Ascending aorta (tissue), 2 donors: Measurements from ENCODE around the gene ZNF593. TPM values are rescaled to one million over a fixed set of nuclear protein-coding genes. Genes with fewer than 3 reads are reported as not detected.
A peak's percentile ranks its signal among the peaks of the same experiment; 100 is the strongest.

Experiments
- DNase-seq, 2 donors: peaks; one replicate each; pipeline ENCODE4 v3.0.0-alpha.2; 2019; ENCODE audit warnings: low spot score in 2 of 2
- H3K27ac ChIP-seq, 2 donors: fragments of 200-600 bp; sonication (generic); one replicate each; pipeline ENCODE4 v1.5.1; 2016 to 2017; ENCODE audit warnings: mild to moderate bottlenecking in 1 of 2
- H3K27me3 ChIP-seq: fragments of 200-600 bp; sonication (generic); one replicate; pipeline ENCODE4 v1.5.1; 2017
- H3K36me3 ChIP-seq, 2 donors: fragments of 200-600 bp; sonication (generic); one replicate each; pipeline ENCODE4 v1.5.1; 2016
- H3K4me1 ChIP-seq, 2 donors: fragments of 200-600 bp; sonication (generic); one replicate each; pipeline ENCODE4 v1.5.1; 2016 to 2017; ENCODE audit warnings: mild to moderate bottlenecking in 1 of 2
- H3K4me3 ChIP-seq, 2 donors: fragments of 200-600 bp; sonication (generic); one replicate each; pipeline ENCODE4 v1.5.1; 2016 to 2017; ENCODE audit warnings: mild to moderate bottlenecking in 1 of 2
- H3K9me3 ChIP-seq, 2 donors: fragments of 200-600 bp; sonication (generic); one replicate each; pipeline ENCODE4 v1.5.1; 2016
- CTCF ChIP-seq, 3 experiments: fragments of 200-600 bp in 2 of 3; fragments of 450-650 bp in 1 of 3; sonication (generic) in 2 of 3; IDR thresholded peaks; one replicate each; pipeline ENCODE4 v1.5.1; 2016 to 2019; ENCODE audit warnings: antibody characterized with exemption in 3 of 3, mild to moderate bottlenecking in 1 of 3, moderate library complexity in 1 of 3
- intact Hi-C: fragments of 100-400 bp; cut with DNase I; formaldehyde crosslinking; loops from one replicate; pipeline ENCODE4 v1.15.1; 2023
- total RNA-seq: library from RNA; depleted of rRNA; stranded (reverse); fragments of >200 nt; gene quantifications from one replicate; pipeline ENCODE4 v1.1.0, GENCODE V29; 2016

ZNF593 gene
- total RNA-seq, 1 donor from 2014 or later: 90.0 TPM

- intact Hi-C loops: no loop called here
- no peaks in the 10 kb centered on the region for H3K36me3 ChIP-seq
- no peaks in the 10 kb centered on the region for H3K27me3 ChIP-seq
- peak overlapping the region in 1 of 2 donors; percentile 56 for H3K27ac ChIP-seq
- no peaks in the 10 kb centered on the region for H3K9me3 ChIP-seq
- no peak for DNase-seq
- no peaks in the 10 kb centered on the region for H3K4me1 ChIP-seq
- no peak for TF ChIP-seq CTCF (IDR thresholded peaks at IDR 0.05)
- no peak overlapping the region for H3K4me3 ChIP-seq
Observed at GRCh38 chr1:26154750-26155149, 15.0 kb upstream of the ZNF593 start.

GRCh38 chr1:26155370-26156284 lies 14.1 kb upstream of the ZNF593 start:
- no peaks in the 10 kb centered on the region for H3K36me3 ChIP-seq
- no peak overlapping the region for H3K4me3 ChIP-seq
- intact Hi-C loops: no loop called here
- no peaks in the 10 kb centered on the region for H3K4me1 ChIP-seq
- H3K27ac ChIP-seq: peak overlapping the region in 1 of 2 donors; percentile 56
- no peak for TF ChIP-seq CTCF (IDR thresholded peaks at IDR 0.05)
- DNase-seq: no peak
- no peaks in the 10 kb centered on the region for H3K27me3 ChIP-seq
- H3K9me3 ChIP-seq: no peaks in the 10 kb centered on the region

- no peak overlapping the region for H3K4me3 ChIP-seq
- no peaks in the 10 kb centered on the region for H3K9me3 ChIP-seq
- DNase-seq: no peak
- no peak for TF ChIP-seq CTCF (IDR thresholded peaks at IDR 0.05)
- H3K27ac ChIP-seq: peak overlapping the region; percentile 22 to 44
- H3K4me1 ChIP-seq: peaks cover 4 to 6% of the 10 kb centered on the region in 2 donors
- intact Hi-C loops: no loop called here
- H3K36me3 ChIP-seq: no peaks in the 10 kb centered on the region
- no peaks in the 10 kb centered on the region for H3K27me3 ChIP-seq
Observed at GRCh38 chr1:26156285-26157038, 13.2 kb upstream of the ZNF593 start.

- no peak for DNase-seq
- H3K27ac ChIP-seq: peak overlapping the region in 1 of 2 donors; percentile 24
- H3K4me3 ChIP-seq: no peak overlapping the region
- H3K36me3 ChIP-seq: no peaks in the 10 kb centered on the region
- H3K27me3 ChIP-seq: no peaks in the 10 kb centered on the region
- peaks cover 5 to 6% of the 10 kb centered on the region in 2 donors for H3K4me1 ChIP-seq
- no peak for TF ChIP-seq CTCF (IDR thresholded peaks at IDR 0.05)
- intact Hi-C loops: no loop called here
- no peaks in the 10 kb centered on the region for H3K9me3 ChIP-seq
Observed at GRCh38 chr1:26158271-26158907, 11.3 kb upstream of the ZNF593 start.

- H3K4me1 ChIP-seq: peaks cover 6 to 8% of the 10 kb centered on the region in 2 donors
- peak within 1 kb of the TSS in 1 of 2 donors; percentile 32 for H3K4me3 ChIP-seq
- no peak for TF ChIP-seq CTCF (IDR thresholded peaks at IDR 0.05)
- DNase-seq: no peak
- peak within 1 kb of the TSS in 1 of 2 donors; percentile 24 for H3K27ac ChIP-seq
- no peaks in the 10 kb centered on the region for H3K9me3 ChIP-seq
- H3K36me3 ChIP-seq: no peaks in the 10 kb centered on the region
- no peaks in the 10 kb centered on the region for H3K27me3 ChIP-seq
- intact Hi-C loops: no loop called here
Observed at GRCh38 chr1:26158908-26159742, 10.6 kb upstream of the ZNF593 start, which contains the start of gene FAM110D. TSS of gene FAM110D (plus strand) at chr1:26159079. CDS start at chr1:26161292, 2,213 bp downstream.
